Measurements from ENCODE around the gene MSL3. TPM values are rescaled to one million over a fixed set of nuclear protein-coding genes. Genes with fewer than 3 reads are reported as not detected.

MSL3 gene
- total RNA-seq, 1 donor from 2014 or later = 32.1 TPM

GRCh38 chrX:11791090-11791489 is 33.1 kb downstream of the MSL3 start:
- H3K27ac Mint-ChIP-seq = no peak overlapping the region
- no peak overlapping the region for H3K4me3 Mint-ChIP-seq (ENCODE audit: low read depth)
- no peaks in the 10 kb centered on the region for H3K36me3 Mint-ChIP-seq (ENCODE audit: insufficient read depth)
- H3K27me3 Mint-ChIP-seq = no peaks in the 10 kb centered on the region
- no peak for TF ChIP-seq CTCF (IDR thresholded peaks at IDR 0.05; ENCODE audit: unreplicated experiment)
- no peak for DNase-seq (ENCODE audit: low spot score, unreplicated experiment)
- no peaks in the 10 kb centered on the region for H3K9me3 Mint-ChIP-seq (ENCODE audit: low read depth)
- no peaks in the 10 kb centered on the region for H3K4me1 Mint-ChIP-seq (ENCODE audit: low read depth)

- no peak for TF ChIP-seq CTCF (IDR thresholded peaks at IDR 0.05; ENCODE audit: unreplicated experiment)
- no peaks in the 10 kb centered on the region for H3K27me3 Mint-ChIP-seq
- H3K9me3 Mint-ChIP-seq (ENCODE audit: low read depth) = no peaks in the 10 kb centered on the region
- no peak overlapping the region for H3K27ac Mint-ChIP-seq
- no peaks in the 10 kb centered on the region for H3K36me3 Mint-ChIP-seq (ENCODE audit: insufficient read depth)
- H3K4me1 Mint-ChIP-seq (ENCODE audit: low read depth) = no peaks in the 10 kb centered on the region
- H3K4me3 Mint-ChIP-seq (ENCODE audit: low read depth) = no peak overlapping the region
- DNase-seq (ENCODE audit: low spot score, unreplicated experiment) = no peak
Measured at GRCh38 chrX:11791537-11791936, 33.5 kb downstream of the MSL3 start.

- H3K4me3 Mint-ChIP-seq (ENCODE audit: low read depth) = no peak overlapping the region
- no peak overlapping the region for H3K27ac Mint-ChIP-seq
- H3K4me1 Mint-ChIP-seq (ENCODE audit: low read depth) = no peaks in the 10 kb centered on the region
- no peaks in the 10 kb centered on the region for H3K9me3 Mint-ChIP-seq (ENCODE audit: low read depth)
- TF ChIP-seq CTCF (IDR thresholded peaks at IDR 0.05; ENCODE audit: unreplicated experiment) = no peak
- H3K27me3 Mint-ChIP-seq = no peaks in the 10 kb centered on the region
- no peak for DNase-seq (ENCODE audit: low spot score, unreplicated experiment)
- no peaks in the 10 kb centered on the region for H3K36me3 Mint-ChIP-seq (ENCODE audit: insufficient read depth)
Measured at GRCh38 chrX:11792461-11793421, 34.7 kb downstream of the MSL3 start.

- no peaks in the 10 kb centered on the region for H3K36me3 Mint-ChIP-seq (ENCODE audit: insufficient read depth)
- H3K4me1 Mint-ChIP-seq (ENCODE audit: low read depth) = no peaks in the 10 kb centered on the region
- DNase-seq (ENCODE audit: low spot score, unreplicated experiment) = no peak
- H3K27ac Mint-ChIP-seq = no peak overlapping the region
- no peak for TF ChIP-seq CTCF (IDR thresholded peaks at IDR 0.05; ENCODE audit: unreplicated experiment)
- H3K4me3 Mint-ChIP-seq (ENCODE audit: low read depth) = no peak overlapping the region
- H3K27me3 Mint-ChIP-seq = no peaks in the 10 kb centered on the region
- no peaks in the 10 kb centered on the region for H3K9me3 Mint-ChIP-seq (ENCODE audit: low read depth)
Measured at GRCh38 chrX:11793734-11794133, 35.7 kb downstream of the MSL3 start.

- H3K4me3 Mint-ChIP-seq (ENCODE audit: low read depth) = no peak overlapping the region
- peaks cover 23% of the 10 kb centered on the region for H3K9me3 Mint-ChIP-seq (ENCODE audit: low read depth)
- no peaks in the 10 kb centered on the region for H3K36me3 Mint-ChIP-seq (ENCODE audit: insufficient read depth)
- no peak overlapping the region for H3K27ac Mint-ChIP-seq
- no peak for TF ChIP-seq CTCF (IDR thresholded peaks at IDR 0.05; ENCODE audit: unreplicated experiment)
- H3K27me3 Mint-ChIP-seq = no peaks in the 10 kb centered on the region
- no peaks in the 10 kb centered on the region for H3K4me1 Mint-ChIP-seq (ENCODE audit: low read depth)
- DNase-seq (ENCODE audit: low spot score, unreplicated experiment) = no peak
Measured at GRCh38 chrX:11813341-11813740, 55.3 kb downstream of the MSL3 start.

Other genes with a start within 250 kb of the MSL3 start
- 1.9 TPM in 2 replicates for gene ARHGAP6, start 92.3 kb upstream of the MSL3 start, total RNA-seq